Islet precursor cell (in vitro differentiated cells): ENCODE measurements around the gene WIZ.

ENCODE experiments used
- DNase-seq: peaks from one replicate; pipeline ENCODE4 v3.0.0-alpha.2; 2018

WIZ gene

DNA sequence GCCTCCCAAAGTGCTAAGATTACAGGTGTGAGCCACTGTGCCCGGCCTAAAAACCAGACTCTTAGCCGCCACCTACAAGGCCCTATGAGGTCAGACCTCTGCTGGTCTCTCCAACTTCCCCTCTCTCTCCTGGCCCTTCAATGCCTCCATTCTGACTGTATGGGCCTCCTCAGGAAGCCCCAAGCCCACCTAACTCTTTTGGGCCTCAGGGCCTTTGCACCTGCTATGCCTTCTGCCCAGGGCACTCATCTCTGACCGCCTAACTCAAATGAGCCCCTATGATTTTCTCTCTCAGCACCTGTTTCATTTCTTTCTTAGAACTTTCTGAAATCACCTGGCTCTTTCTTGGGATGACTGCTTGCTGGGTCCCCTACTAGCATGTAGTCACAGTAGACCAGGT lies 6.4 kb downstream of the WIZ start:
- DNase-seq, result no peak

DNA sequence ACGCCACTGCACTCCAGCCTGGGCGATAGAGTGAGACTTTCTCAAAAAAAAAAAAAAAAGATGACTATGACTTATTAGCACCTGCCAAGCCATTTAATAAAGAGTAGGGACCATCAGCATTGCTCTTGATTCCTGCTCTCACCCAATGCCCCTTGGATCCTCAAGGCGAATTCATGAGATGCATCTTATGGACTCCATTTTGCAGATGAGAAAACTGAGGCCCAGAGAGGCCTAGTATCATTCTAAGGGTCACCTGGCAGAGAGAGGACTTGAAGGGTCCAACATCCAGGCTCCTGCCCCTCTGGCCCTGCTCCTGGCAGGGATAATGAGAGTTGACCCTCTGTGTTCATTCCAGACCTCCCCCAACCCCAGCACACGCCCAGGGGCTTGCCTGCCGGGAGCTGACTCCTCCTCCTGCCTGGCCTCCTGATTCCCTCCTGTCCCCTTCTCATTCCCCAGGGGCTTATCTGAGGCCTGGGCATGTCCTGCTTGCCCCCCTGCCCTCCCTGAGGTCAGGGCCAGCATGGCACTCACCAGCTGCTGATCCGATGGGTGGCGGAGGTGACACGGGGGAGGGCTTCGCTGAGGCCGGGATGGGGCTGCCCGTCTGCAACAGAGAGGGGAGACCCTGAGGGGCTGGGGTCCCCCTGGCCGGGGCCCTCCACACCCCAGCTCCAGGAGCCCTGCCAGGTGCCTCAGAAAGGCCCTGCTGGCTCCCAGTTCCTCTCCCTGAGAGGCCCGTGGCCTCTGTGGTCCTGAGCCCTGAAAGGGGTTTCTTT lies 7.4 kb downstream of the WIZ start:
- no peak for DNase-seq

DNA sequence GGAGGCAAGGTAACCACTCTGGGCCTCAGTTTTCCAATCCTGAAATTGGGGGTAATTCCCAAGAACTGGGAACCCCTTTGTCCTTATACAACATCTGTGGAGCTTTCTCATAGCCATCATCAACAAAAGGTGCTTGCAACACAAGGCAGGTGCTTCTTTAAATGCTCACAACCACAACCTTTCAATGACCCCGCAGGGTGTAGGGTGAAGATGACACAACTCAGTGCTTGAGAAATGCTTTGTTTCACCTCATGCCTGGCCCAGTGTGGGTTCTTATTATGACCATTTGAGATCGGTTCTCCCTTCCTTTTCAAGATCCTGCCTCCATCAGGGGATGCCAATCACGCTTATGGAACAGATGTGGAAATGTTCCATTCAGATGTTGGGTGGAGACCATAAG lies 8.4 kb downstream of the WIZ start:
- DNase-seq, result no peak

DNA sequence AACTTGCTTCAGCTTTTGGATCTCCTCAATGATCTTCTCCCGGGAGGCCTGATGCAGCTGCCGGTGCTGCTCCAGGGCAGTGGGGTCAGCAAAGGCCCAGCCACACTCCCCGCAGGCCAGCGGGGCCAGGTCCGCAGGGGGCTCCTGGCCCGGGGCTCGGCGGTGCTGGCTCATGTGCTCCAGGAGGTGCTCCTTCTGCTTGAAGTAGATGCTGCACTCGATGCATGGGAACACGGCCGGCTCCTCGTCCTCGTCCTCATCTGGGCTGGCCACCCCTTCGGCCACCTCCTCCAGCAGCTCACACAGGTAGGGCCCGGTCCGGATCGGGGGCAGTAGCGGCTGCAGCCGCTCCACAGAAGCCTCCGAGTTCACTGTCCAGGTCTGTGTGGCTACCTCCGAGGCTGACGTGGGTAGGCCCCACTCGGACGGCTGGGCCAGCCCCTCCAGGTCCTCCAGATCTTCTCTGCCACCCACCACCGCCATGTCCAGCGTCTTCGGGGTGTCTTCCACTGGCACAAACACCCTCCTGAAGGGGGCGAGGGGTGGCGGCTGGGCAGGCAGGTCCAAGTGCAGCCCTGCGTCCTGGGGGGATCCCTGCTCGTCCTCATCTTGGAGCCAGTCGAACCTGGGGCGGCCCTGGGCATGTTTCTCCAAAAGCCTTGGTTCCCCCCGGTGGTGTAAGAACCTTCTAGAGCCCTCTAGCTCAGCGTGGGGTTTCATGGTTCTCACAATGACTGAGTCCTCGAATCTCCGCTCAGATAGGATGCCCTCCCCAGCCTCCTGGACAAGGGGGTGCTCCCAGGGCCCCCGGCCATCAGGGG lies 9.7 kb downstream of the WIZ start:
- DNase-seq, result no peak

DNA sequence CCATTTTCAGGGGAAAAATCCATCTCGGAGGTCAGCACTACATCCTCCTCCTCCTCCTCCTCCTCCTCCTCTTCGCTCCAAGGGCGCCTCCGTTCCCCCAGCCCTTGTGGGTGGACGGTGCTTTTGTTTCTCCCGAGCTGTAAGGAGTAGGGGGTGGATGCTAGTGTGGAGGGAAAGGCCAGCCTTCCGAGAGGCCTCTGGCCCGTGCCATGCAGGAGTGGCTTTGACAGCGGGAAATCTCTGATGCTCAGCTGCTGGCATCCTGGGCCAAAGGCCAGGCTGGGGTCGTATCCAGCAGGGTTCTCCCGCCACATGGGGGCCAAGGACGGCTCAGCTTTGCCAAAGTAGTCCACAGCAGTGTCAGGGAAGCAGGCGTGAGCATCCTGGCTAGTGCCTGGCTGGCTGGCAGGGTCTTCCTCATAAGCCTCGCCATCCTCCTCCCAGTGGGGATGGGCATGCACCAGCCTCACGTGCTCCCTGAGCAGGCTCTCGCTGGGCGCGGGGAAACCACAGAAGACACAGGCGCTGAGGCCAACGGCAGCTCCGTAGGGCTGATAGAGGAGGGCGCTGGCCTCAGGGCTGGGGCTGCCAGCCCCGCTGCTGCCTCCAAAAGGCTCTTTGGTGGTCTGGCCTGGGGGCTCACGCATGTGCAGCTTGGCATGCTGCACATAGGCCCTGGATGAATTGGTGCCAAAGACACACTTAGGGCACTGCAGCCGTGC lies 10.5 kb downstream of the WIZ start:
- DNase-seq, result no peak

DNA sequence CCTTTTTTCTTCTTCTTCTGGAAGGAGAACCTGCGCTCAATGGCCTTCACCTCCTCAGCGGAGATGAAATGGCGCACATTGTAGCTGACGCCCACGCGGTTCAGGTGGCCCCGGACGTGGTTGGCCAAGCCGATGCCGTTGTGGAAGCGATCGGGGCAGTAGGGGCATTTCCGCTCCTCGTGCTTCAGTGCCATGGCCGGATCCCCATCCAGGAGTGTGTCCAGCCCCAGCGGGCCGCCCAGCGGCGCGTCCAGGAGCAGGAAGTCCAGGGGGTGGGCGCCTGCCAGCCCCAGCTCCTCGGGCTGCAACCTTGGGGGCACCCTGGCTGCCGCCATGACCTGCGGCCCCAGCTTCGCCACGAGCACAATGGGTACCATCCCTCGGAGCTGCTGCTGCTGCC lies 11.2 kb downstream of the WIZ start:
- DNase-seq, result no peak

DNA sequence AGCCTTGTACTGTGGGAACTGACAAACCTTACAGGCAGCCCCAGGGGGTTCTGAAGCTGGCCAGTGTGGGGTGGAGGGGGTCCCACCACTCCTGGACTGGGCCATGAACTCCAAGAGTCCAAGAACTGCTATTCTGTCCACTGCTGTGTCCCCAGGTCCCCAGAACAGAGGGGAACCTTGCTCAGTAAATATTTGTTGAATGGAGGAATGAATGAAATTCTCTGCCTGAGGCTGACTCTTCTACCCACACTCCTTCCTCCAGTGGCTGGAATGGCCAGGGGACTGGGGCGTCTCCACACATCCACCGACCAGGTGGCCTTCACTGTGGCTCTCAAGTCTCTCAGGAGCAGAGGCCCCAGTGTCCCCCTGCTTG lies 11.6 kb downstream of the WIZ start:
- no peak for DNase-seq

DNA sequence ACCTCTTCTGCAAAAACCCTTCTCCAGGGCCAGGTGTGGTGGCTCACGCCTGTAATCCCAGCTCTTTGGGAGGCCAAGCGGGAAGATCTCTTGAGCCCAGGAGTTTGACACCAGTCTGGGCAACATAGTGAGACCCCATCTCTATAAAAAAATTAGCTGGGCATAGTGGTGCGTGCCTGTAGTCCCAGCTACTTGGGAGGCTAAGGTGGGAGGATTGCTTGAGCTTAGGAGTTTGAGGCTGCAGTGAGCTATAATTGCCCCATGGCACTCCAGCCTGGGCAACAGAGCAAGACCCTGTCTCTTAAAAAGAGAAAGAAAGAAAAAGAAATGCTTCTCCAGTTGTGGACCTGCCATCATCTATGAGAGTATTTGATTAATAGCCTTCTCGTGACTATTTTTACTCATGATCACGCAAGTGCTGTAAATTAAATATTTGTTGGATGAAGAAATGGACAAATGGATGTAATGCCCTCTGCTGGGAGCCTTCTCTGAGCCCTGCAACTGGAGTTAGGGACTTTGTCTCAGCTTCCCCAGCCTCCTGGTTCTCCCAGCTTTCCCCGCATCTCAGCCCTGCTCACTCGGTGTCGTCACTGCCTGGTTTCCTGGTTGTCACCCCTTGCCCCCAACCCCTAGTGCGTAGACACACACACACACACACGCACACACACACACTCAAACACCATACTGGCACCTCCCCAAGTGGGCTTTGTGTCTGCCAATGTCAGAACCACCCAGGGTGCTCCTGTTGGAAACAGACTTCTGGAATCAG lies 12.2 kb downstream of the WIZ start:
- DNase-seq, result no peak

DNA sequence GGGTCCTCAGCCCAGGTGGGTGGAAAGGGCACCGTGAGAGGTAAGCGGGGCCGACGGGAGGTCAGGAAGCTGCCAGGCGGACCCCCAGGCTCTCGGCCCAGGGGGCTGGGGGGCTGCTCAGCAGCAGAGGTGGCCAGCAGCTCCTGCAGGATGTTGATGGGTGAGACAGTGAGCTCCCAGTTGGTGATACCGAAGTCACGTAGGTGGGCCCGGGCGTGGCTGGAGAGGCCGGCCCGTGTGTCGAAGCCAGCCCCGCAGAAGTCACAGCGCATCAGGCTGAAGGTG lies 13.0 kb downstream of the WIZ start:
- DNase-seq, result no peak

DNA sequence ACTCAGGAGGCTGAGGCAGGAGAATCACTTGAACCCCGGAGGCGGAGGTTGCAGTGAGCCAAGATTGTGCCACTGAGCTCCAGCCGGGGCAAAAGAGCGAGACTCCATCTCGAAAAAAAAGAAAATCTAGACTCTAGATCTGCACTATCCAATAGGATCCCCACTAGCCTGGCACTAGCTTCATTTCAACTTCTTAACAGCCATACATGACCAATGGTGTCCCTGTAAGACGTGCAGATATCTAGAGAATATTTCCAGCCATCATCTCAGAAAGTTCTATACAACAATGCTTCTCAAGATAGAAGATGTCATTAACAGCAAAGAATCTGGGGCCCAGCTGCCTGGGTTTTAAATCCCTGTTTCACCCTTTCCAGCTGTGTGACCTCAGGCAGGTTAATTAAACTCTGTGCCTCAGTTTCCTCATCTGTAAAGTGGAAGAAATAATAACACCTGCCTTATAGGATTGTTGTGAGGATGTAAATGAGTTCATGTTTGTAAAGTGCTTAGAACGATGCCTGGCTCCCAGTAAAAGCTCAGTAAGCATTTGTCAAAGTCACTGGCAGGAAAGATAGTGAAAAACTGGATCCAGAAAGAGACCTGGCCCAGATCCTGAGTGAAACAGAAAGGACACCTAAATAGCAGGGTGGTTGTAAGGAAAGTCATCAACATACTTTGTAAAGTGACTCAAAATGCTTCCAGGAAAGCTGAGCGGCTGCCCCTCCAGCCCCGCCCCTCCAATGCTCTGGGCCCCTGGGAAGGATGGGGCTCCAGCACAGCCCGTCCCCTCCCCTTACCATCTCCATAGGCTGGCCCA lies 13.5 kb downstream of the WIZ start:
- no peak for DNase-seq

DNA sequence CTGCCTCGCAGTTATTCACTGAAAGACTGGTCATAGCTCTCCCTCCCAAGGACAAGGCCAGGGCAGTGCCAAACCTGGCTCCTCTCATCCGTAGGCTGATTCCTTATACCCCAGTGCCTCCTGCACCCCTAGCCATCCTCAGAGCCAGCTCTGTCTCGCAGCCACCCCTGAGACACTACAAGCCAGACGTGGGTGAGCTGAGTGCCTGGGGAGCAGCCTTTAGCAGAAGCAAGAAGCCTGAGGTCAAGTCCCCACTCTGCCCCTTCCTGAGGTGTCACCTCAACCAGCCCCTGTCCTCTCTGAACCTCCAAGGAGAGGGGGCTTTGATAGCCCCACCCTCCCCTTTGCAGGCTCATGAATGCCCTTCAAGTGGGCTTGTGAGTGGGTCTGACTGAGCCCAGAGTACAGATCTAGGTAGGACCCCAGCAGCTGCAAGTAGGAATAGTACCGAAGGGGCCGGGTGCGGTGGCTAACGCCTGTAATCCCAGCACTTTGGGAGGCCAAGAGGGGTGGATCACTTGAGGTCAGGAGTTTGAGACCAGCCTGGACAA lies 16.2 kb downstream of the WIZ start:
- no peak for DNase-seq

DNA sequence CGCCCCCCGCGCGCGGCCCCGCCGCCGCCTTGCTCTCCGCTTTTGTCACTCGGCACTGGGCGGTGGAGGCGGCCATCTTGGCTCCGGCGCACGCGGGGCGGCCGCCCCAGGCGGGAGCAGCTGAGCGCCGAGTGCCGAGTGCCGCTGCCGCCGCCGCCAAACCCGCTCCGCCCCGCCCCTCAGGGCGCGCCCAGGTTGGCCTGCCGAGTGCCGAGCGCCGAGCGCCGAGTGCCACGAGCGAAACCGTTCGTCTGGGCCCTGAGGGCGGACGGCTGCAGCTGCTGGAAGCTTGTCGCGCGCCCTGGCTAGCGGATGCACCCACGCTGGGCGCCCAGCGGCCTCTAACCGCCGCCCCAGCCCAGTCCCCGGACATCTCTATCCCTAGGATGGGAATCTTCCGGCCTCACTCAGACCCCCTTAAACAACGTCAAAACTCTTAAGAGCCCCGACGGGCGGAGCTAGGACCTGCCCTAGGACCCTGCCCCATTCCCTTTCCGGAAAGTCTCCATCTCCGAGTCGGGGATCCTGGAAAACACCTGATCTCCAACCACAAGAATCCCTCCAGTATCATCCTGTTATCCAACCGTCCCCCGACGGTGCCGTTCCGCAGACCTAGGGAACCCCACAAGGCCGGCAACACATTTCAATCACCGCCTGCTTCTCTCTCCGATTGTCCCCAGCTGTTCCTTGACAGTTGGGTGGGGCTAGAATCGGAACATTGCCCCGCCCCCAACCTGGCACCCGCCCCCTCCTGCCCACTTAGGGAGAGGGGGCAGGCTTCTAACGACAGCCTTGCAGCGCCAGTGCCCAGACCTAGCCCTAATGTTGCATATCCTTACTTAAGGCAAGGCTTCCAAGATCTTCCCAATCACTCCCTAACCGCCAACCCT lies 16.9 kb downstream of the WIZ start:
- peak; percentile 95 for DNase-seq

DNA sequence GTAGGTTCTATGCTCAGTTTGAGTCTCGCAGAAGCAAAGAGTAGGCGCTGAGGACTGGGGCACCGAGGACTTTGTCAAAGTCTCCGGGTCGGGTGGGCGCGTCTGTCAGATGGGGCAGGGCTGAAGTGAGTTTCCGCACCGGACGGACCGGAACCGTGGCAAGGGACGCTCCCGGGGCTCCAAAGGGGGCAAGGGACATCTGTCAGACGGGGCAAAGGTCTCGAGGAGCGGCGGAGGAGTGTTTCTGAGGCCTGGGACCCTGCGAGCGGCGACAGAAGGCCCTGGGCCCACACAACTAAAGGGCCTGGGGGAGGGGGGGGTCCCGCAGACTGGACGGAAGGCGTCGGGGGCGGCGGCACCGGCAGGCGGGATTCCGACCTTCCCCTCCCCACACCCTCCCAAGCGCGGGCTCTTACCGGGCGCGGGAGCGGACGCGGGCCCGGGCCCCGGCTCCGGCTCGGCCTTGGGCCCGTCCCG lies 17.7 kb downstream of the WIZ start:
- no peak for DNase-seq

DNA sequence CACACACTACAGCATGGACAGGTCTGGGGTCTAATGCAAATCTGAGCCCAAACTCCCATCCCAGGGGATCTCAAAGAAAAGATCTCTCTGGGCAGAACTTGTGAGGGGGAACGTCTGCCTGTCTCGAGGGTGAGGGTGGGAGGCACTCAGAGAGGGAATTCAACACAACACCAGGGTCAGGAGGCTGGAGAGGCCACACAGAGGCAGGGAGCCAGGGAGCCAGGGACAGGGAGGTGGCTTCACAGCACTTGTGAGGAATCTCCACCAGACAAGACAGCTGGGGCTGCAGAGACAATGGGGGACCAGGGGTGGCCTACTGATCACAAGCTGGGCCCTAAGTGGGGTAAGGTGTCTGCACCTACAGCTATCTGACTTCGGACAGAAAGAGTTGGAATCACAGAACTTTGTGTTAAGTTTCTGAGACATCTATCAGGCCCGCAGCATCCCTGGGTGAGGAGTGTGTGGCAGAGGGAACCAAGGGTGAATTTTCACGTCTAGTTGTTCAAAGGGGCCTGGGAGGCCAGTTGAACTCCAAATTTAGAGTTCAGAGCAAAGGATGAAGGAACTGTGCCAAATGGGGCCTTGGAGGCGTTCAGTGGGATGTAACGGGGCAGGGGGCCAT lies 18.2 kb downstream of the WIZ start:
- no peak for DNase-seq

DNA sequence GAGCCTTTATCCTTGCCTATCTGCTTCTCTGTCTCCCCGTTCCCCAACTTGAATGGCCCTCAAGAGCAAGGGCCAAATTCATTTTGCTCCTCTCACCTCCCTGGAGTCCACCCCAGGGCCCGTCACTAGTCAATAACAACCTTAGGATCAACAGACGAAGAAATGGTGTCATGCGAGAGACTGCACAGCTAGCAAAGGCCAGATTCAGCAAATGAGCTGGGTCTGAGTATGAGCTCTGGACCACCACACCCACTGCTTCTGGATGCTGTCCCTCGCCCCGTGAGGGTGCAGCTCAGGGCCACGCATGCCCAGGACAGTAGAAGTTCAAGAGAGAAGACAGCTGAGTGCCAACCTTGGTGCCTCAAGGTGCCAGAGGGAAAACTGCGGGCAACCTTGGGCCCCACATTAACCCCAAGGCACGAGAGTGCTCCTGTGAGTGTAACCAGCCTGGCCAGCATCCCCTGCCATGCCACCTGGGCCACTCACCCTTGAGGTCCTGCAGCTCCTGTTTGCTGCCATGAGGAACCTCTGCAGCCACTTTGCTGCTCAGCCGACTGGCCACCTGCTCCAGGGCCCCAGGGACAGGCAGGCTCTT lies 19.1 kb downstream of the WIZ start:
- DNase-seq, result no peak

DNA sequence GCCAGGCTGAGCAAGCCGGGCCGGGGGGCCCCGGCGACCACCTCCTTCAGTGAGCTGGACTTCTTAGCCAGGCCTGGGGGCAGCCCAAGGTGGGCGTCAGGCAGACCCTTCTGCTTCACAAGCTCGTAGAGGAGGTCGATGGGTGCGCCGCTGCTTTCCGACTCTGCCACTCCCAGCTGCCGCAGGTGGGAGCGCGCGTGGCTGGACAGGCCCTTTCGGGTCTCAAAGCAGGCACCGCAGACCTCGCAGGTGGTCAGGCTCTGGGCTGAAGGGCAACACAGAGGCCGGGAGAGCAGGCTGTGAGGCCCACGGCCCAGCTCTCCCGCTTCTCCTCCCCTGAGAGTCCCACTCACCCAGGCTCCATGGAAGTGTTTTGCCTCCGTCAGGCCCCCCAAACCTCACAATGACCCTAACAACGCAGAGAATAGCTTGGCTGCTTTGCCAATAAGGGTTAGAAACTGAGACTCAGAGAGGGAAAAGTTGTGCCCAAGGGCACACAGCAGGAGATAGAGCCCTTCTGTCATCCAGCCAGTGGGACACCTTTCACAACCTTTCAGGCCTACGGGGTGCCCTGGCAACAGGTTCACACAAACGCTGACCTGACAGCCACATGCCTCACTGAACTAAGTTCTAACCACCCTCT lies 19.8 kb downstream of the WIZ start:
- no peak for DNase-seq

DNA sequence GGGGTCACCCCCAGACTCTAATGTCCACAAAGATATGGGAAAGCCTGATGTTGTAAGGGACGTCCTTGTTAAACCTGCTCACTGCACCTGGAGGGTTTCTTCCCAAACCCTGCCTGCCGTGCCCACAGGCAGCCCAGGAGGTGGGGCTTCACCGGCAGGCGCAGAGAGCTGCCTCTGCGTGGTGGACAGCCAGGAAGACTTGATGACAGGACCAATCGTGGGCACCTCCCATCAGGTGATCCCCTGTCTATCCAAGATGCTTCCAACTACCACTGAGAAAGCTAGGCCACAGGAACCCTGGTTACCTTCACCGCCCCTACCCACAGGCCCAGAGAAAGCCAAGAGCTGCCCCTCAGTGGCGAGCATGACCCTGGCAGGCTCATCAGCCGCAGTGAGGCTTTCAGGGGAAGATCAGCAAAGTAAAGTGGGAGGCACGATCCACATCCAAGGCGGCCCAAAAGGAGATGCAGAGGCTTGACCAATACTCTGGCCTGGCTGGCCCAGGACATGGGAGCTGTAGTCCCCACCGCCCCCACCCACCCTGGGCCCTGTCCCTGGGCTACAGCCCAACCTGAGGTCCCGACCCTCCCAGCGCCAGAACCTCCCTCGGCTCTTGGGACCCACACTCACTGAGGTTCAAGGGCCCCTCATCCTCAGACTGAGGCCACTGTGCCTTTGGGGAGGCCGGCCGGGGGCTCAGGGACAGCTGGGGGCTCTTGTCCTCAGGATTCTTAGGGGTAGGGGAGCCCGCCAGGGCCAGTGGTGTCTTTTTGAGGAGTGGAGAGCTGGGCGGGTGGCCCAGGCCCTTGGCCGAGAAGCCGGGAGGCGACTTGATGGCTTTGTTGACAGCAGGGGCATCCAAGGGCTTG lies 20.6 kb downstream of the WIZ start:
- no peak for DNase-seq

DNA sequence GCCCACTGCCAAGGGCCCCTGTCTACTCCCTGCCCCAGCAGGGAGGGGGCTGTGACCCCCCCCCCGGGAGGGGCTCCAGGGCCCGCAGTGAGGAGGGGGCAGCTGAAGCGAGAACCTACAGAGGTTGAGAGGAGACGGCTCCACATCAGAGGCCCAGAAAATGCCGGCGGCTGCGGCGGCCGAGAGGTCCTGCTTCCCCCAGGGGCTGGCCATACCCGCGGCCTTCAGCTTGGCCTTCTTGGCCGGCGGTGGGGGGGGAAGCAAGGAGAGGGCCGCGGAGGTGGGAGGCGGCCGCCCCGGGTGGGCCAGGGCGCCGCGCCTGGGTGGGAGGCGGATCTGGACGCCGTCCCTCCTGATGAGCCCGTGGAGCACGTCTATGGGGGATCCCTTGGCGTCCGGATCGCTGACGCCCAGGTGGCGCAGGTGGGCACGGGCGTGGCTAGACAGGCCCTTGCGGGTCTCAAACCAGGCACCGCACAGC lies 21.7 kb downstream of the WIZ start:
- no peak for DNase-seq
